ENCODE results near the gene ZNF680. TPM values are rescaled to one million over a fixed set of nuclear protein-coding genes. Genes with fewer than 3 reads are reported as not detected.
A peak's percentile ranks its signal among the peaks of the same experiment; 100 is the strongest.

ZNF680 gene
- total RNA-seq: 10 to 100 TPM; 10.2 to 13.5 TPM

DNA sequence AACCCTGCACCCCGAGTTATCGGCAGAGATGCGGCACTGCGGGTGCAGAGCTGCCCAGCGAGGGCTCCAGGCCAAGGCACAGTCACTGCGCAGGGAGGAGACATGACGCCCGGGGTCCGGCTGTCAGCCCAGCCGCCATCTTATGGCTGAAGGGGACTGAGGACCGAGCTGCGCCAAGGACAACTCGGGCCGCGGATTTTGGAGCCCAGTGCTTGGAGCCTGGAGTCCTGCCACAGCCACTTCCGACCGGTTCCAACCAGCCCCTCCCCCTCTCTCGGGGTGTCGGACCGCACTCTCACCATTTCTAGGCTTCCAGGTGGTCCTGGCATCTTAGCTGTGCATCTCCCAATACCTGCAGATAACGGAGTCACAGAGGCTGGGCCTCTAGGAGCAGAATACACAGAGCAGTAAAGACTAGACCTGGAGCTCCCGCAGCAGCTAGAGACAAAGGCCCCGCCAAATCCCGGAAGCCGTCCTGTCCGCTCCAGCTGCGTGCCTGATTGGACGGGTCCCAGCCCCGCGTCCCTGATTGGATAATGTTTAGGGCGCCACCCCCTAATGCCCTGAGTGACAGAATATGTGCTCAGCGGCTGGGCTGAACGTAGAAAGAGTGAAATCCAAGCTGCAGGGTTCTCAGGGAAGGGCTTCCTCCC, at the start of gene ZNF680:
TSS of gene ZNF680 (minus strand) at position 446 of the 653 bp plus-strand sequence. CDS start at position 329, 117 bp downstream.
- ChIA-PET POLR2A (interaction anchor here (0.5 to 1.5 kb wide), 6 partner anchors 103 to 662 kb away, joined by 3 to 8 read pairs (median 4); partner anchors contain the start of genes ZNF107 and ZNF736), CTCF (interaction anchor here (0.7 to 1.4 kb wide), 4 partner anchors 11 to 147 kb away, joined by 3 to 8 read pairs (median 4); no protein-coding TSS in a partner anchor)
- H3K27ac Mint-ChIP-seq: peak within 1 kb of the TSS; percentile 99
- DNase-seq: peak; percentile 93
- H3K27me3 Mint-ChIP-seq: no peaks in the 10 kb centered on the region
- H3K4me3 Mint-ChIP-seq: peak within 1 kb of the TSS; percentile 99
- H3K36me3 Mint-ChIP-seq (ENCODE audit: low read depth): peaks cover 37% of the 10 kb centered on the region
- peaks cover 29% of the 10 kb centered on the region for H3K9me3 Mint-ChIP-seq
- H3K4me1 Mint-ChIP-seq: peaks cover 18% of the 10 kb centered on the region

- CTCF ChIA-PET: no interaction called here
- no peak for DNase-seq
- POLR2A ChIA-PET: no interaction called here
- no peaks in the 10 kb centered on the region for H3K27me3 Mint-ChIP-seq
- H3K4me1 Mint-ChIP-seq: no peaks in the 10 kb centered on the region
- no peak overlapping the region for H3K4me3 Mint-ChIP-seq
- H3K36me3 Mint-ChIP-seq (ENCODE audit: low read depth): no peaks in the 10 kb centered on the region
- H3K27ac Mint-ChIP-seq: no peak overlapping the region
- H3K9me3 Mint-ChIP-seq: peaks cover 18% of the 10 kb centered on the region
Measured at GRCh38 chr7:64612452-64612851, 49.6 kb upstream of the ZNF680 start.

DNA sequence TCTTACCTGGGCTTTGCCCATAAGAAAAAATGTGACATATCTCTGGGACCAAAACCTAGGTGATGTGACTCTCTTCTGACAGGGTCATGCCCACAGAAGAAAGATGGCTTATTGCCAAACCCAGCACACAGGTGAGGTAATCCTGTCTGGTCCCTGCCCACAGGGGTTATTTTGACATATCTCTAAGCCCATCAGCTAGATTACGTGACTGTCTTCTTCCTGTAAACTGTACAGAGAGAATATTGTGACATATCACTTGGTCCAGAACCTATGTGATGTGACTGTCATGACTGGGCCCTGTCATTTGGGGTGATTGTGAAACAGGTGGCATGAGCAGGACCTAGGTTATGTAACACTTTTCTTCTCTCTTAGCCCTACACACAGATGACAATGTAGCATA, 48.8 kb upstream of the ZNF680 start:
- Mint-ChIP-seq H3K36me3 (ENCODE audit: low read depth) (no peaks in the 10 kb centered on the region), H3K4me1 (no peaks in the 10 kb centered on the region), H3K27me3 (no peaks in the 10 kb centered on the region), H3K27ac (no peak overlapping the region), H3K9me3 (peaks cover 11% of the 10 kb centered on the region), H3K4me3 (no peak overlapping the region)
- POLR2A ChIA-PET: no interaction called here
- CTCF ChIA-PET: no interaction called here
- DNase-seq: no peak

- no peaks in the 10 kb centered on the region for H3K4me1 Mint-ChIP-seq
- no peaks in the 10 kb centered on the region for H3K27me3 Mint-ChIP-seq
- ChIA-PET POLR2A (no interaction called here), CTCF (no interaction called here)
- no peaks in the 10 kb centered on the region for H3K36me3 Mint-ChIP-seq (ENCODE audit: low read depth)
- DNase-seq: no peak
- H3K9me3 Mint-ChIP-seq: peaks cover 11% of the 10 kb centered on the region
- no peak overlapping the region for H3K4me3 Mint-ChIP-seq
- H3K27ac Mint-ChIP-seq: no peak overlapping the region
Measured at GRCh38 chr7:64610997-64611396, 48.1 kb upstream of the ZNF680 start.

- no peaks in the 10 kb centered on the region for H3K36me3 Mint-ChIP-seq (ENCODE audit: low read depth)
- no peaks in the 10 kb centered on the region for H3K27me3 Mint-ChIP-seq
- no peaks in the 10 kb centered on the region for H3K4me1 Mint-ChIP-seq
- no peak overlapping the region for H3K4me3 Mint-ChIP-seq
- ChIA-PET POLR2A (no interaction called here), CTCF (no interaction called here)
- H3K9me3 Mint-ChIP-seq: peaks cover 12% of the 10 kb centered on the region
- DNase-seq: no peak
- no peak overlapping the region for H3K27ac Mint-ChIP-seq
Measured at GRCh38 chr7:64608116-64608910, 45.4 kb upstream of the ZNF680 start.

DNA sequence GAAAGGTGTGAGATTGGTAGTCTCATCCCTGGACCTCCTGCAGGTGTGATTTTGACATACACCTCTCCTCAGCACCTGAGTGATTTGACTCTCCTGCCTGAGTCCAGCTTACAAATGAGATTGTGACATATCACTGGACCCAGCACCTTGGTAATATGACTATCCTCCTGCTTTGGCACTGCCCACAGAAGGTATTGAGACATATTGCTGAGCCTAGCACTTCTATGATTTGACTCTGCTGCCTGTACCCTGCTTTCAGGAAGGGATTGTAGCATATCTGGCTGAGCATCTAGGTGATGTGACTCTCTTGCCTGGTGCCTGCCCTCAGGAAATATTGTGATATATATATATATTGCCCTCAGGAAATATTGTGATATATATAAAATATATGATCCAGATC, 43.5 kb upstream of the ZNF680 start:
- H3K27me3 Mint-ChIP-seq: no peaks in the 10 kb centered on the region
- DNase-seq: no peak
- no peaks in the 10 kb centered on the region for H3K4me1 Mint-ChIP-seq
- CTCF ChIA-PET: no interaction called here
- no peak overlapping the region for H3K27ac Mint-ChIP-seq
- POLR2A ChIA-PET: no interaction called here
- no peaks in the 10 kb centered on the region for H3K36me3 Mint-ChIP-seq (ENCODE audit: low read depth)
- no peak overlapping the region for H3K4me3 Mint-ChIP-seq
- H3K9me3 Mint-ChIP-seq: peaks cover 12% of the 10 kb centered on the region

DNA sequence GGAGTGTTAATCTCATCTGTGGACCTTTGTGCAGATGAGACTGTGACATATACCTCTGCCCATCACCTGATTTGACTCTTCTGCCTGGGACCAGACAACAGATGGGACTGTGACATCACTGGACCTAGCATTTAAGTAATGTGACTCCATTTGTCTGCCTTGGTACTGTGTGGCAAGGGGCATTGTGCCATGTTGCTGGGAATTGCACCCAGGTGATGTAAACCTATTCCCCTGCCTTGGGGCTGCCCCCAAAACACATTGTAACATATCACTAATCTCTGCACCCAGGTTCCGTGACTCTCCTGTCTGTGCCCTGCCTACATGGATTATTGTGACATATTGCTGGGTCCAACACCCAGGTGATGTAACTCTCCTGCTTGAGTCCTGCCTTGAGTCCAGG, 40.4 kb upstream of the ZNF680 start:
- DNase-seq: no peak
- peaks cover 18% of the 10 kb centered on the region for H3K9me3 Mint-ChIP-seq
- POLR2A ChIA-PET: no interaction called here
- no peaks in the 10 kb centered on the region for H3K4me1 Mint-ChIP-seq
- no peaks in the 10 kb centered on the region for H3K27me3 Mint-ChIP-seq
- H3K36me3 Mint-ChIP-seq (ENCODE audit: low read depth): no peaks in the 10 kb centered on the region
- H3K4me3 Mint-ChIP-seq: no peak overlapping the region
- CTCF ChIA-PET: no interaction called here
- no peak overlapping the region for H3K27ac Mint-ChIP-seq

DNA sequence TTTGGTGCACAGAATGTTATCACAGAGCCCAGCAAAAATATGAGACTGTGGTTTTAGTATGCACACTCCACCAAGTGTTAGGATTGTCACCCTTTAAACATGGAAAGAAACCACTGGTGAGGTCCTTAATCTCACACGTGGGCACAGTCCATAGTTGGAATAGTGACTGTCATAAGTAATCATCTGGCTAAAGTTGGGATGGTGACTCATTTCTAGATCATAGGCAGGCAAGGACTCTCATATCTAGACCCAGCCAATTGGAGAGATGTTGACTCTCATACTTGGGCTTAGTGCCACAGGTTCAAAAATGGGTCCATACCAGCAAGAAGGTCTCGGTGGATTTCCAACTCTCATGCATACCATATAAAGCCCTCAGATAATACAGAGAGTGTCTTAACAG, 39.6 kb upstream of the ZNF680 start:
- no peaks in the 10 kb centered on the region for H3K27me3 Mint-ChIP-seq
- POLR2A ChIA-PET: no interaction called here
- no peaks in the 10 kb centered on the region for H3K4me1 Mint-ChIP-seq
- CTCF ChIA-PET: no interaction called here
- DNase-seq: no peak
- no peak overlapping the region for H3K4me3 Mint-ChIP-seq
- H3K27ac Mint-ChIP-seq: no peak overlapping the region
- H3K36me3 Mint-ChIP-seq (ENCODE audit: low read depth): no peaks in the 10 kb centered on the region
- peaks cover 14% of the 10 kb centered on the region for H3K9me3 Mint-ChIP-seq

- no peak overlapping the region for H3K27ac Mint-ChIP-seq
- no peaks in the 10 kb centered on the region for H3K36me3 Mint-ChIP-seq (ENCODE audit: low read depth)
- DNase-seq: no peak
- peaks cover 14% of the 10 kb centered on the region for H3K9me3 Mint-ChIP-seq
- ChIA-PET POLR2A (no interaction called here), CTCF (no interaction called here)
- H3K4me3 Mint-ChIP-seq: no peak overlapping the region
- no peaks in the 10 kb centered on the region for H3K27me3 Mint-ChIP-seq
- H3K4me1 Mint-ChIP-seq: no peaks in the 10 kb centered on the region
Measured at GRCh38 chr7:64602086-64602485, 39.2 kb upstream of the ZNF680 start.

GRCh38 chr7:64599359-64599758, 36.5 kb upstream of the ZNF680 start:
- no peak overlapping the region for H3K4me3 Mint-ChIP-seq
- H3K36me3 Mint-ChIP-seq (ENCODE audit: low read depth): no peaks in the 10 kb centered on the region
- no peaks in the 10 kb centered on the region for H3K27me3 Mint-ChIP-seq
- H3K9me3 Mint-ChIP-seq: peaks cover 9% of the 10 kb centered on the region
- H3K27ac Mint-ChIP-seq: no peak overlapping the region
- ChIA-PET POLR2A (no interaction called here), CTCF (no interaction called here)
- H3K4me1 Mint-ChIP-seq: no peaks in the 10 kb centered on the region
- DNase-seq: no peak

DNA sequence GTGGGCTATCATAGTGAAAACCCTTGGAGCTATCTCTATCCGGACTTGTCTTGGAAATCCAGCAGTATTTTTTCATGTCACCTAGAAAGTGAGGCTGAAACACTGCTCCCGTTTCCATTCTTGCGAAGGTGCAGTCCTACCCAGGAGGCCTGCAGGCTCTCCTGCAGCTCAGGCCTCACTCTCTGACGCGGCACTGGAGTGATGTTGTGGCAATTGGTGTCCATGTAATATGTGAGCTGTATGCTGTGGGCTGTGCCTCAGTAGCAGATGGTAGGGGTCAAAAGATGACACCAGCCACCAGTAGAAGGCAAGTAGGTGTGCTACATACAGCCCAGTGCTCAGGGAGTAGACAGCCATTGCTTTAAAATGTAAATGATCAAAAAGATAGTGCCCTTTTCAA, 28.1 kb upstream of the ZNF680 start:
- peaks cover 11% of the 10 kb centered on the region for H3K9me3 Mint-ChIP-seq
- ChIA-PET POLR2A (no interaction called here), CTCF (no interaction called here)
- H3K27me3 Mint-ChIP-seq: no peaks in the 10 kb centered on the region
- no peaks in the 10 kb centered on the region for H3K4me1 Mint-ChIP-seq
- no peak overlapping the region for H3K27ac Mint-ChIP-seq
- no peak overlapping the region for H3K4me3 Mint-ChIP-seq
- no peak for DNase-seq
- H3K36me3 Mint-ChIP-seq (ENCODE audit: low read depth): no peaks in the 10 kb centered on the region

DNA sequence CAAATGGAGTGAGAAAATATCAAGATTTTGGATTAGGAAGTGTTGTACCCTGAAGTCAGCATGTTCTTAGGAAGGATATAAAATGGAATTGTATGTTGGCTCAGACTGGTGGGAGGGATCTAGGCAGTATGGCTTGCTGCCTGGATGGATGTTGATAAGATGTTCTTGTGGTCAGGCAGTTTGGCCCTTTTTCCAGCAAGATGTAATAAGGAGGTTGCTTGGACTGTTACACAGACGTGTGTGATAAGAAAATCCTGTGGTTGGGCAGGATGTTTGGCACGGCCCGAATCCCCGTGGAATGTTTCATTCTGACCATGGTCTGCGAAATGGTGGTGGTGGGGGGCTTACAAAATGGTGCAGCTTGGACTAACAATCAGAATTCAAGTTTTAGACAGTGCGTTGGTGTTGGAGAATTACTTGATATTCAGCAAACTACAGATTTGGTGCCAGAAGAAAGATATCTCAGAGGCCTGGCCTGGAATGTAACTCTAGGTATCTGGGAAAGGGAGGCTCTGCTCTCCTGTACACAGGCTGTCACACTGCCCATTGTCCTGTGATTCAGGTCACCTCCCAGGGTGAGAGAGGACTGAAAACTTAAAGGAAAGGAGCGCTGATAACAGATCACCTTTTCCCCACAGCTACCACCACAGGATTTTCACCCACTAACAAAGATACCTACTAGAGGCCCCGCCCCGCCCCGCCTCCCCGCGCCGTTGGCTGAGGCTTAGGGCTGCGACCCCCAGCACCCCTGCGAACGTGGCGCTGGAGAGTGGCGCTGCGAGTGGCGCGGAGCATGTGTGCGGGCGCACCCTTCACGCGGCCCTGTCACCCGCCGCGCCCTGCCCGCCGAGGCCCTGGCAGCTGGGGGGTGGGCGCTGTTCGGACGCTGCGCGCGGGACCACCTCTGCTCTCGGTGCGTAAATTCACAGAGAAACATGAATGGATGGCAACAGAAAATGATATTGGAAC, 19.3 kb upstream of the ZNF680 start:
- Mint-ChIP-seq H3K4me3 (no peak overlapping the region), H3K36me3 (ENCODE audit: low read depth) (no peaks in the 10 kb centered on the region), H3K27me3 (no peaks in the 10 kb centered on the region), H3K27ac (no peak overlapping the region), H3K4me1 (no peaks in the 10 kb centered on the region), H3K9me3 (peaks cover 26% of the 10 kb centered on the region)
- no peak for DNase-seq
- ChIA-PET CTCF (no interaction called here), POLR2A (no interaction called here)

- Mint-ChIP-seq H3K27ac (no peak overlapping the region), H3K27me3 (no peaks in the 10 kb centered on the region), H3K4me3 (no peak overlapping the region), H3K36me3 (ENCODE audit: low read depth) (no peaks in the 10 kb centered on the region), H3K4me1 (no peaks in the 10 kb centered on the region), H3K9me3 (peaks cover 23% of the 10 kb centered on the region)
- no peak for DNase-seq
- ChIA-PET POLR2A (no interaction called here), CTCF (no interaction called here)
Measured at GRCh38 chr7:64581391-64581790, 18.5 kb upstream of the ZNF680 start.
